AG09319 (cell line): ENCODE measurements around the gene TKT.

Experiments used
- DNase-seq: peaks from one replicate; pipeline ENCODE4 v3.0.0-alpha.2; 2010; ENCODE audit warnings: low read depth; ENCODE audit errors: extremely low read depth
- CTCF ChIP-seq: IDR thresholded peaks from 2 replicates; pipeline ENCODE4 v1.5.1; 2011; ENCODE audit warnings: low read depth, mild to moderate bottlenecking, inconsistent platforms, low read length, moderate library complexity

Gene TKT

DNA sequence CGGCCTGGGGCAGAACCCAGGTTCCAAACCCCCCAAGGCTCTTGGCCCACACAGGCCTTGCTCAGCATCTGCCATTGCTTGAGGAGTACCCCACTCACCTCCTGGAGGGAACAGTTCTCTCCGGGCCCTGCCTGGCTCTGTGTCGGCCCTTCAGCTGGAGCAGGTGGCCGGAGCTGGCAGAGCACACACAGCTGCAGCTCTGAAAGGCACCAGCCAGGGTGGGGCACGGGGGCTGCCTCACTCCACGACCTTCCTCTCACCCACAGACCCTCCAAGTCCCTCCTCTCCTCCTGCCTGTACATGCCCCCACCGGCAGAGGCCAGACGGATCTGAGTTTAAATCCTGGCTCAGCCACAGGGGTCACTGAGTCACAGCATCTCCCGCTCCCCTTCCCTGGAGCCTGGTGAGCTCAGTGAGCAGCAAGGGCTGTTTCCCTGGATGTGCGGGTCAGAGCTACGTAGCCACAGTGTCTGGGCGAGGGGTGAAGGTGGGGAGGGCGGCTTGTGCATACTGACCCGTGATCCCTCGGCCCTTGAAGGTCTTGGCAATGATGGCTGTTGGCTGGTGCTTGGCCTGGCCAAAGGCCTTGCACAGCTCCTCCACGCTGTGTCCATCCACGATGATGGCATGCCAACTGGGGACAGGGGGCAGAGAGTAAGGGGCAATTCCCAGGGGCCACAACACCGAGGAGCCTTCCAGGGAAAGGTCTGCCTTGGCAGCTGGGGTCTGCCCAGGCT, 23.0 kb downstream of the TKT start:
- TF ChIP-seq CTCF = no peak
- DNase-seq = no peak

DNA sequence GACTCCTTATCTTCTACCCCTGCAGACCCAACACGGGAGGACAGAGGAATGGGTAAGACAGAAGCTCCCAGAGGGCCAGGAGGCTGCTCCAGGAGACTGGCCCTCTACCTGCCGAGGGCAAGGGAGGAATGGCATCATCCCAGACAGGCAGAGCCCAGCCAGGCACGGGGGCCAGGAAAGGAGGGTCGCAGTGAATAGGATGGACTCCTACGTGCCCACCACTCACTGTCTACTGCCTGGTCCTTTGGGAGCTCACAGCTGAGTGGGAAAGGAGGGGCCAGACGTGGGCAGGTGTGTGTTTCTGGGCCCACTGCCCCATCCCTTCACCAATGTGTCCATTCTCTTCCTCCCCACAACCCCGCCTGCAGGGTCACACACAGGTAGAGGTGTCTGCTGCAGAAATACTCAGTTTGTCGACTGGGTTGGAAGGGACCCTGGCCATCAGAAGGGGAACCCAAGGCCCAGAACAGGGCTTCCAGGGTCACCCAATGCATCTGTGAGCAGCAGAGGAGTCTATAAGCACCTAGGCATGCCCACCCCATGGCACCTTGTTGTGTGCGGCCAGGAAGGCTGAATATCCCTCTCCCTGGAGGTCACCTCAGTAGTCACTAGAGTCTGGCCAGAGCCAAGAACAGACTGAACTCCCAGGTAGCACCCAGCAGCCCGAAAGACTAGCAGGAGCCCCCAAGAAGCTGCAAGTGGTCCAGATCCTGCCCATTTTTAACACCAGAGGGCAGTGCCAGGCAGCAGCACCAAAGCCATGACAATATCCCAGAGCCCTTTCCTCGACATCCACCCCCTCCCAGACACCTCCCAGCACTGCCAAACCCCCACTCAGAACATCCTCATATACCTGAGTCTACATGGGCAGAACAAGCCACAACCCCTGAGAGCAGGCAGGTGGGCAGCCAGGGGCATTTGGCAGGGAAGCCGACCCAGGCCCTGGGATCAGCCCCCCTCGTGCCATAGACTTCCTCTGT, 24.0 kb downstream of the TKT start:
- TF ChIP-seq CTCF = no peak; the same call in 1 of the 2 replicates
- no peak for DNase-seq

- TF ChIP-seq CTCF = no peak
- DNase-seq = no peak
Measured at GRCh38 chr3:53230789-53231188, 25.0 kb downstream of the TKT start.

GRCh38 chr3:53230041-53230621, 25.7 kb downstream of the TKT start:
- TF ChIP-seq CTCF = no peak; the same call in 1 of the 2 replicates
- DNase-seq = no peak

DNA sequence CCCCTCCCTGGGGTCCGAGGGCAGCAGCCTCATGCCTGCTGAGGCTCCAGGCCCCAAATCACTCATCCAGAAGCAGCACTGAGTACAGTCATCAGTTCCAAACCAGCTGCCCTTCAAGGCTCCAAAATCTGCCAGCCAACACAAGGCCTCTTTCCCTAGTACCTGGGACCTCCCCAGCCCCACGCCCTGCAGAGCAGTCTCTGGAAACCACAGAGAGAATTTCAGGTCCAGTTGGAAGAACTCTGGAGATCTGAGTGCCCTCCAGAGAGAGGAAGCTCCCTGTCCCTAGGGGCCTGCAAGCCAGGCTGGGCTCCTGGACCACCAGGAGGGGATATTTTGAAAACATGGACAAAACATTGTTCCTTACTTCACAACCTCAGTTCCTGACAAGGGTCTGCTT, 26.2 kb downstream of the TKT start:
- no peak for TF ChIP-seq CTCF
- no peak for DNase-seq

- TF ChIP-seq CTCF = no peak
- no peak for DNase-seq
Measured at GRCh38 chr3:53229171-53229570, 26.7 kb downstream of the TKT start.
